Epithelial cell of esophagus (primary cell): ENCODE data around the gene TRIM69.

Source experiments
- DNase-seq: peaks from one replicate; pipeline ENCODE4 v3.0.0; 2010; ENCODE audit warnings: low read depth
- H3K4me3 ChIP-seq: 2 replicates; pipeline ENCODE4 v1.5.1; 2011; ENCODE audit warnings: mild to moderate bottlenecking, low read length, control low read depth
- TF ChIP-seq, protein P1 (sequence below): IDR thresholded peaks from 2 replicates; pipeline ENCODE4 v1.5.1; 2011; ENCODE audit warnings: low read depth, mild to moderate bottlenecking, low read length, control low read depth, inconsistent platforms; ENCODE audit not compliant: insufficient read depth; ENCODE audit errors: missing control alignments

Gene TRIM69

DNA sequence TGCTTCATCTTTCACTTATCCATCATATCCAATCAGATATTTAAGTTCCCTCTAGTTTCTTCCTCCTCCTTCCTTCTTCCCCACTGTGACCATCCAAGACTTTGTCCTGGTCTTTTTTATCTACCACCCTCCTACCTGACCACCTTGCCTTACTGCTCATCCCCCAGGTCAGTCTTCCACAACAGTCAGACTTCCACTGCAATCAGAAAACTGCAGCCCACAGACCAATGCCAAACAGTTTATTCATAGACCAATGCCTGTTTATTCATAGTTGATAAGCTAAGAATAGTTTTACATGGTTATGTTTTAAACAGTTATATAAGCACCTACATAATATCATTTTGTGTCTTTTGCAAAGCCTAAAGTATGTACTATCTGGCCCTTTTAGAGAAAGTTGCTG is 65.5 kb downstream of the TRIM69 start:
- no peak for DNase-seq
- H3K4me3 ChIP-seq: no peak overlapping the region
- TF ChIP-seq, protein P1, sequence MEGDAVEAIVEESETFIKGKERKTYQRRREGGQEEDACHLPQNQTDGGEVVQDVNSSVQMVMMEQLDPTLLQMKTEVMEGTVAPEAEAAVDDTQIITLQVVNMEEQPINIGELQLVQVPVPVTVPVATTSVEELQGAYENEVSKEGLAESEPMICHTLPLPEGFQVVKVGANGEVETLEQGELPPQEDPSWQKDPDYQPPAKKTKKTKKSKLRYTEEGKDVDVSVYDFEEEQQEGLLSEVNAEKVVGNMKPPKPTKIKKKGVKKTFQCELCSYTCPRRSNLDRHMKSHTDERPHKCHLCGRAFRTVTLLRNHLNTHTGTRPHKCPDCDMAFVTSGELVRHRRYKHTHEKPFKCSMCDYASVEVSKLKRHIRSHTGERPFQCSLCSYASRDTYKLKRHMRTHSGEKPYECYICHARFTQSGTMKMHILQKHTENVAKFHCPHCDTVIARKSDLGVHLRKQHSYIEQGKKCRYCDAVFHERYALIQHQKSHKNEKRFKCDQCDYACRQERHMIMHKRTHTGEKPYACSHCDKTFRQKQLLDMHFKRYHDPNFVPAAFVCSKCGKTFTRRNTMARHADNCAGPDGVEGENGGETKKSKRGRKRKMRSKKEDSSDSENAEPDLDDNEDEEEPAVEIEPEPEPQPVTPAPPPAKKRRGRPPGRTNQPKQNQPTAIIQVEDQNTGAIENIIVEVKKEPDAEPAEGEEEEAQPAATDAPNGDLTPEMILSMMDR: no peak

DNA sequence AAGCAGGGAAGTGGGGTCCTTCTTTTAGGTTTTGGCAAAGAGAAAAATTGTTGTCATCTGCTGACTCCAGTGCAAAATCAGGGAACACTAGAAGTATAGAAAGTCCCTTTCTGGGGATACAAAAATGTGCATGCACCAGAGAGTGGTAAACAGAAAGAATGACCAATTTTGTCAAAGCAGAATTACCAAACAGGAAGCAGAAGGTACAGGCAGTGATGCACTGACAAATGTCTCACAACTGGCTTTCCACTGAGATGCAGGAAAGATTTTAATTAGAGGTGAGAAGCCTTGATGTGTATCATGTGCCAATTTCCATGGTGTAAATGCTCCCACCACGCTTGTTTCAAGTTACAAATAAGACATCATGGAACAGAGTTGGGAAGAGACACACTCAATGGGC is 66.0 kb downstream of the TRIM69 start:
- no peak overlapping the region for H3K4me3 ChIP-seq
- TF ChIP-seq, protein P1: no peak
- no peak for DNase-seq

DNA sequence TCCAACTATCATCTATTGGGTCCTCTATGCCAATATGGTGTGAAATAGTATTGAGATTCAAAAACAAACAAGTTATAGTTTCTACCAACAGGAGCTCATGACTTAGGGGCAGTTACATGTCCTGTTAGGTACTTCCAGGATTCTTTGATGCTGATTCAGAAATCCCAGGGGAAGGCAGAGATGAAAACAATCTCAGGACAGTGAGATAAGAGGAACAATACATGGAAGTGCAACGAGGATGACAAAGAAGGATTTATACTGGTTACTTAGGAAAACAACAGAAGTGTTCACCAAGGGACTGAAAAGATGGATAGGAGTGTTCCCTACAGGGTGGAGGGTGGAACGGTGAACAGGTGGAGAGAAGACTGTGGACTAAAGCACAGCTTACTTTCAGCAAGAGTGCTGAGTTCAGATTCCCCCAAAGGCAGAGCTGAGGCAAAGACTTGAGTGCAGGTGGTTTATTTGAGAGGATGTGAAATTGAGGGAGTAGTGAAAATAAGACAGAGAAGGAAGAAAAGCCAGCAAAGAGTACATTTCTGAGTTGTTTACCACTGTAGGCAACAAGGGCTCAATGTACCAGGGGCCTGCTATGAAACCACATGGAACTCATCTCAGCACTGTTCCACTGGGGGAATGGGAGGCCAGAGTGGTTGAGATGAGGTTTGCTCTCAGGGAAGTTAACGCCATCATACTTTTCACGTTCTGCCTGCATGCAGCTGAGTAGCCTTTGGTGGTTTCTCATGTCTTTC is 68.1 kb downstream of the TRIM69 start:
- H3K4me3 ChIP-seq: no peak overlapping the region
- TF ChIP-seq, protein P1: no peak
- no peak for DNase-seq

DNA sequence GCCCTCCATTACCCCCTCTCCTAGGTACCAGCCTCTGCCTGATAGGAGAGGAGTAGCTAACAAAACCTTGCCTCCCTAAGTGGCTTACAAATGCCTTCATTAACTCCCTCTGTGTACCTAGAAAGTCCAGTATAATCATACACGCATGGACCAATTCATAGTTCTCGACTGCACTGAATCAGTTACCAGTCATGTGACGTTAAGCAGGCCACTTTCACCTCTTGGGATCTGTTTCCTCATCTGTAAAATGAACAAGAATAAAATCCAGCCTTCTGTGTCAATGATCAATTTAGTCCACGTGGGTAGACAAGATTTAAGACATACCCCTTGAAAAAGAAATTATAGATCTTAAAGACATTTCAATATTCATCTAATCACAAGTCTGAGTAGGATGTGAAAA is 72.2 kb downstream of the TRIM69 start:
- TF ChIP-seq, protein P1: no peak
- no peak for DNase-seq
- no peak overlapping the region for H3K4me3 ChIP-seq

DNA sequence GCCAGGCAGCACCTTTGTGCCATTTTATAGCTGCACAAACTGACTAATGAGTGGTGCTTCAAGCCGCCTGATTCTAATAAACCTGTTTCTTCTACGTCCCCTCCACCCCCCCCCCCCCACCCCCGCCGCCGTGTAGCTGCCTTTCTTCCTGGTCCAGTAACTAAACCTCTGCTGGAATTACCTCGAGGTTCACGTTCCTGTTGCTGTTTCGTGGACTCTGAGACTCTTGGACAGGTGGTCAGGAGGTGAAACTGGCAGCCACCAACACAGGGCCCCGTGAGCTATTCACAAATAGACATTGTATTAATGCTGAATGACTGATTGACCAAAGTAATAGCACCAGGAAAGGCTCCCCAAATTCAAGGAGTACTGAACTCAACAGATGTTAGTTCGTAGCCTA is 73.9 kb downstream of the TRIM69 start:
- DNase-seq: no peak
- no peak overlapping the region for H3K4me3 ChIP-seq
- TF ChIP-seq, protein P1: no peak

DNA sequence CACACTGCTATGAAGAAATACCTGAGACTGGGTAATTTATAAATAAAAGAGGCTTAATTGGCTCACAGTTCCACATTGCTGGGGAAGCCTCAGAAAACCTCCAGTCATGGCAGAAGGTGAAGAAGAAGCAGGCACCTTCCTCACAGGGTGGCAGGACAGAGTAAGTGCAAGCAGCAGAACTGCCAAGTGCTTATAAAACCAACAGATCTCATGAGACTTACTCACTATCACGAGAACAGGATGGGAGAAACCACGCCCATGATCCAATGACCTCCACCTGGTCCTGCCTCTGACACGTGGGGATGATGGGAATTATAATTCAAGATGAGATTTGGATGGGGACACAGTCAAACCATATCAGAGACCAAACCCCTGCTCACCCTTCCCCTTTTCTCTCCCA is 75.0 kb downstream of the TRIM69 start:
- H3K4me3 ChIP-seq: no peak overlapping the region
- TF ChIP-seq, protein P1: no peak
- DNase-seq: peak; percentile 13

DNA sequence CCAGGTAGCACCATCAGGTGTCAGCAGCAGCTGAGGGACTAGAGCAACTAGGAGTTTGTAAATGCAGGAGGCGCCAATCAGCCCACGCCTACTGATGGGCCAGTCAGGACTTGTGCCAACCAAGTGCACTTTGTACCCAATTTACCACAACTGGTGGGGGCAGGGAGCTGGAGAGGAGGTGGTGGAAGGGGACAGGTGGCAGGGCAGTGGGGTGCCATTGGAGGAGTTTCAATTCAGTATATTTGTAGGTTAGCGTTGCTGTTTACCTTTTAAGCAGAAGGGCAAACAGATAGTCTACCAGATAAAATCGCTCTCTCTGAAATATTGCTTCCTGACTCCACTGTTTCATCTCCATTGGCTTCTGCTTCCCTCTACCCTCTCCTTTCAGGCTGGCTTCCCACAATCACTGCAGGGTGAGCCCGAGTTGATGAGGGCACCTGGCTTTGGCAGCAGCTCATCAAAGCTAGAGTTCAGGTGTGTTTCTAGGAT is 75.7 kb downstream of the TRIM69 start:
- peak; percentile 59 for DNase-seq
- TF ChIP-seq, protein P1: no peak
- H3K4me3 ChIP-seq: no peak overlapping the region
